Motor neuron (in vitro differentiated cells): ENCODE results near the gene NECAB2. TPM values are rescaled to one million over a fixed set of nuclear protein-coding genes. Genes with fewer than 3 reads are reported as not detected.
A peak's percentile ranks its signal among the peaks of the same experiment; 100 is the strongest.

ENCODE experiments used
- ATAC-seq, 8 experiments: fragments of 200-7000 bp; cut with Tn5 transposase; replicated peaks in 6 of 8; 2 replicates each; pipeline ENCODE4 v1.8.0; 2021; ENCODE audit warnings: mild to moderate bottlenecking in 8 of 8, moderate library complexity in 8 of 8
- H3K27ac ChIP-seq, 2 donors: fragments of 250-450 bp; sonication (Bioruptor Pico); 2 replicates each; pipeline ENCODE4 v1.9.0; 2021; ENCODE audit warnings: antibody characterized with exemption in 2 of 2, mild to moderate bottlenecking in 2 of 2, moderate library complexity in 1 of 2
- H3K4me1 ChIP-seq, 2 donors: fragments of 250-450 bp; sonication (Bioruptor Pico); replicated peaks in 1 of 2; 2 replicates each; pipeline ENCODE4 v1.6.1; 2021; ENCODE audit warnings: antibody characterized with exemption in 2 of 2, mild to moderate bottlenecking in 2 of 2, moderate library complexity in 1 of 2
- H3K4me3 ChIP-seq, 5 donors: fragments of 250-450 bp; sonication (Bioruptor Pico); 2 replicates each; pipeline ENCODE4 v1.9.0; 2021; ENCODE audit warnings: antibody characterized with exemption in 5 of 5, mild to moderate bottlenecking in 5 of 5, moderate library complexity in 4 of 5
- WGBS, 10 experiments: fragments of 450-650 bp; shearing (Covaris generic); methylation state at CpG; one replicate each; pipeline ENCODE4 v1.0.0; 2022; 5-methylcytosine and 5-hydroxymethylcytosine counted together
- in situ Hi-C, 9 experiments: fragments of 400-800 bp; cut with MboI; loops; one replicate each; pipeline ENCODE4 v1.15.0; 2021; ENCODE audit warnings: low sequenced_read_pairs in 9 of 9, low pct_unique_long_range_greater_than_20kb in 2 of 9; ENCODE audit not compliant: unreplicated experiment in 9 of 9
- total RNA-seq, 8 experiments: library from RNA; unstranded; fragments of 300-600 nt; gene quantifications; 2 replicates each; pipeline versions ENCODE4 v1.2.3 to v1.2.4, GENCODE V29; 2022

Gene NECAB2
- total RNA-seq, 8 experiments from 2014 or later = 0.63 to 23.4 (median 2.6) TPM

- Histone ChIP-seq H3K4me3 (no peak overlapping the region), H3K4me1 (peaks cover 3 to 8% of the 10 kb centered on the region in 2 donors), H3K27ac (no peak overlapping the region)
- 73 to 100% (median 100%) methylated on average over 1 to 2 of the region's 26 CpGs; no CpG with 5 or more reads in 6 of the 10 experiments for WGBS, 10 experiments
- no peak for ATAC-seq
- in situ Hi-C loops = loop anchor here in 8 of 9 experiments (10.0 to 25.0 kb wide), 2 partner anchors 97 to 100 kb away; no protein-coding TSS in a partner anchor
Observed at GRCh38 chr16:83964684-83965443, 3.2 kb upstream of the NECAB2 start.

DNA sequence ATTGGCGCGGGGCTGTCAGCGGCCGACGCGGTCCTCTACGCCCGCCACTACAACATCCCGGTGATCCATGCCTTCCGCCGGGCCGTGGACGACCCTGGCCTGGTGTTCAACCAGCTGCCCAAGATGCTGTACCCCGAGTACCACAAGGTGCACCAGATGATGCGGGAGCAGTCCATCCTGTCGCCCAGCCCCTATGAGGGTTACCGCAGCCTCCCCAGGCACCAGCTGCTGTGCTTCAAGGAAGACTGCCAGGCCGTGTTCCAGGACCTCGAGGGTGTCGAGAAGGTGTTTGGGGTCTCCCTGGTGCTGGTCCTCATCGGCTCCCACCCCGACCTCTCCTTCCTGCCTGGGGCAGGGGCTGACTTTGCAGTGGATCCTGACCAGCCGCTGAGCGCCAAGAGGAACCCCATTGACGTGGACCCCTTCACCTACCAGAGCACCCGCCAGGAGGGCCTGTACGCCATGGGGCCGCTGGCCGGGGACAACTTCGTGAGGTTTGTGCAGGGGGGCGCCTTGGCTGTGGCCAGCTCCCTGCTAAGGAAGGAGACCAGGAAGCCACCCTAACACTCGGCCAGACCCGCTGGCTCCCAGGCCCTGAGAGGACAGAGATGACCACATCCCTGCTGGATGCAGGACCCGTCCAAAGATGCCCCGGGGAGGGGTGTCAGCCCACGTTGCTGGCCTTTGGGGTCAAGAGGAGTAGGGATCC is 2.4 kb upstream of the NECAB2 start:
- Histone ChIP-seq H3K4me1 (peaks cover 3 to 13% of the 10 kb centered on the region in 2 donors), H3K27ac (no peak overlapping the region), H3K4me3 (no peak overlapping the region)
- ATAC-seq = no peak
- 95 to 100% (median 100%) methylated on average over 2 to 7 of the region's 36 CpGs; no CpG with 5 or more reads in 7 of the 10 experiments for WGBS, 10 experiments
- in situ Hi-C loops = loop anchor here in 8 of 9 experiments (10.0 to 25.0 kb wide), 2 partner anchors 97 to 99 kb away; no protein-coding TSS in a partner anchor

GRCh38 chr16:83966153-83966696 is 1.8 kb upstream of the NECAB2 start:
- H3K27ac ChIP-seq = no peak overlapping the region
- in situ Hi-C loops = loop anchor here in 8 of 9 experiments (10.0 to 25.0 kb wide), 2 partner anchors 96 to 99 kb away; no protein-coding TSS in a partner anchor
- 95% methylated on average over 4 of the region's 13 CpGs; no CpG with 5 or more reads in 9 of the 10 experiments for WGBS, 10 experiments

GRCh38 chr16:83967091-83967490 is 953 bp upstream of the NECAB2 start:
- Histone ChIP-seq H3K27ac (no peak overlapping the region), H3K4me3 (no peak overlapping the region), H3K4me1 (peaks cover 3 to 20% of the 10 kb centered on the region in 2 donors)
- WGBS, 10 experiments = 0 to 100% (median 89%) methylated on average over 1 to 2 of the region's 2 CpGs; no CpG with 5 or more reads in 4 of the 10 experiments
- in situ Hi-C loops = loop anchor here in 8 of 9 experiments (10.0 to 25.0 kb wide), 2 partner anchors 95 to 98 kb away; no protein-coding TSS in a partner anchor
- no peak for ATAC-seq

More at GRCh38 chr16:83966153-83966696, 1.8 kb upstream of the NECAB2 start:
- ATAC-seq = no peak
- peaks cover 3 to 13% of the 10 kb centered on the region in 2 donors for H3K4me1 ChIP-seq
- H3K4me3 ChIP-seq = no peak overlapping the region

DNA sequence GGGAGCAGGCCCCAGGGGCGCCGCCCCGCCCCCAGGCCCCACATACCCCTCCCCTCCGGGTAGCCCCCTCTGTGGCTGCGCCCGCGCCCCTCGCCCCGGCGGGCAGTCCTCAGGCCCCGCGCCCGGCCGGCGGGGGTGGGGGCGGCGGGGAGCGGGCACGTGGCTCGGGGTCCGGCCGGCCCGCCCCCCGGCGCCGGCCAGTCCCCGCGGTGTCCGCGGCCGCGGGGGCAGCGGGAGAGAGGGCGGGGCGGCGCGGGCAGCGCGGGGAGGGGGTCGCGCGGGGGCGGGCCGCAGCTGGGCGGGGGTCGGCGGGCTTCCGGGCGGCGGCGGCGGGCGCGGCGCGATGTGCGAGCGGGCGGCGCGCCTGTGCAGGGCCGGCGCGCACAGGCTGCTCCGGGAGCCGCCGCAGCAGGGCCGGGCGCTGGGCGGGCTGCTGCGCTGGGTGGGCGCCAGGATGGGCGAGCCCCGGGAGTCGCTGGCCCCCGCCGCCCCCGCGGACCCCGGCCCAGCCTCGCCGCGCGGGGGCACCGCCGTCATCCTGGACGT is 335 bp downstream of the NECAB2 start:
- no CpG with 5 or more reads among the region's 87 CpGs for WGBS, 10 experiments
- in situ Hi-C loops = loop anchor here in 8 of 9 experiments (10.0 to 25.0 kb wide), 2 partner anchors 94 to 96 kb away; no protein-coding TSS in a partner anchor
- peak; percentile 64 to 81 (median 78) for ATAC-seq
- Histone ChIP-seq H3K4me3 (peak overlapping the region; percentile 38 to 57 (median 43)), H3K27ac (no peak overlapping the region), H3K4me1 (peaks cover 3 to 22% of the 10 kb centered on the region in 2 donors)

GRCh38 chr16:83968891-83969649 is 1.0 kb downstream of the NECAB2 start:
- peak in 3 of 8 experiments; percentile 1 to 2 (median 1) for ATAC-seq
- Histone ChIP-seq H3K4me1 (peaks cover 3 to 22% of the 10 kb centered on the region in 2 donors), H3K27ac (no peak overlapping the region), H3K4me3 (peak overlapping the region; percentile 38 to 57 (median 43))
- in situ Hi-C loops = loop anchor here in 8 of 9 experiments (10.0 to 25.0 kb wide), 2 partner anchors 93 to 96 kb away; no protein-coding TSS in a partner anchor
- WGBS, 10 experiments = no CpG with 5 or more reads among the region's 45 CpGs

DNA sequence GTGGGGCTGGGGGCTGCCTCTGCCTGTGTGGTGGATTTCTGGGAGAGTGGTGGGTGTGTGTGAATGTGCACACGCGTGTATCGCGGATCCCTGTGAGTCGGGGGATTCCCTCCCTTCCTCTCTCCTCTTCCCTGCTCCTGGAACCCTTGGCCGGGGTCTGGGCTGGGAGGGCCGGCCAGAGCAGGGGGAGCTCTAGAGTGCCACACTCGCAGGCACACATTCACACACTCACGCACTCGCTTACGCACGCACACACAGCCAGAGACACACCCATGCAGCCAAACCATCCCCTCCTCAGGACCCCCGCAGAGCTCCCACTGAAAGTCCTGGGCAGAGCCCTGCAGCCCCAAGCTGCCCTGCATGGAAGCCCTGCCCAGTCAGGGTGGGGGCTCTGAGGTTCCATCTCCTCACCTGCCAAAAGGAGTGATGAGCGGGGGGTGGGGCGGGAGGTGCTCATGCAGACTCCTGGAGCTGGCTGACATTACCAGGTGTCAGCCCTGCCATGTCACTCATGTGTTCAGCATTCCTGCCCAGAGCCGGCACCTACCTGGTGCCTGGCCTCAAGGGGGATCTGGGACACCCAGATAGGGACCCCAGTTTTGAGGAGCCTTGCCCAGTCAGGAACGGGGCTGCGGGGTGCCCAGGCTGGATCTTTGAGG is 1.9 kb downstream of the NECAB2 start:
- peaks cover 6 to 22% of the 10 kb centered on the region in 2 donors for H3K4me1 ChIP-seq
- in situ Hi-C loops = loop anchor here in 8 of 9 experiments (10.0 to 25.0 kb wide), 2 partner anchors 92 to 95 kb away; no protein-coding TSS in a partner anchor
- peak overlapping the region in 3 of 5 donors; percentile 38 to 57 (median 44) for H3K4me3 ChIP-seq
- no CpG with 5 or more reads among the region's 18 CpGs for WGBS, 10 experiments
- no peak overlapping the region for H3K27ac ChIP-seq
- ATAC-seq = peak in 2 of 8 experiments; percentile 2 to 8

DNA sequence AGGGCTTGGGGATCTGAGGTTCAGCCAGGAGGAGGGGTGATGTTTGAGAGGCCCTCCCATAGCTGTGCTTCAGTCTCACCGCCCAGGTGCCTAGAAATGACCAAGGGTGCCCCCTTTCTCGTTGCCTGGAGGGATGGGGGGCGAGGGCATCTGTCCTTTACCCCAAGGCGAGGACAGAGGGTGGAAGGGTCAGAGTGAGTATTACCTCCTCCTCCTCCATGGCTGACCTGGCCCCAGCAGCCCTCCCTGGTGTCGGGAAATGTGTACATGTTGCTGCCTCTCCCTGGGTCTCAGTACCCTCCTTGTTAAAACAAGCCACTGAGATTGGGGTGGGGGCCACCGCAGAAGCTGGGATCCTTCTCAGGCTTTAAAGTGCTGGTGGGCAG is 2.4 kb downstream of the NECAB2 start:
- Histone ChIP-seq H3K27ac (no peak overlapping the region), H3K4me1 (peaks cover 6 to 22% of the 10 kb centered on the region in 2 donors), H3K4me3 (no peak overlapping the region)
- in situ Hi-C loops = loop anchor here in 3 of 9 experiments (25.0 kb wide), 1 partner anchor 92 kb away; no protein-coding TSS in a partner anchor
- no peak for ATAC-seq
- 40 to 100% (median 40%) methylated on average over 1 of the region's 6 CpGs; no CpG with 5 or more reads in 7 of the 10 experiments for WGBS, 10 experiments

DNA sequence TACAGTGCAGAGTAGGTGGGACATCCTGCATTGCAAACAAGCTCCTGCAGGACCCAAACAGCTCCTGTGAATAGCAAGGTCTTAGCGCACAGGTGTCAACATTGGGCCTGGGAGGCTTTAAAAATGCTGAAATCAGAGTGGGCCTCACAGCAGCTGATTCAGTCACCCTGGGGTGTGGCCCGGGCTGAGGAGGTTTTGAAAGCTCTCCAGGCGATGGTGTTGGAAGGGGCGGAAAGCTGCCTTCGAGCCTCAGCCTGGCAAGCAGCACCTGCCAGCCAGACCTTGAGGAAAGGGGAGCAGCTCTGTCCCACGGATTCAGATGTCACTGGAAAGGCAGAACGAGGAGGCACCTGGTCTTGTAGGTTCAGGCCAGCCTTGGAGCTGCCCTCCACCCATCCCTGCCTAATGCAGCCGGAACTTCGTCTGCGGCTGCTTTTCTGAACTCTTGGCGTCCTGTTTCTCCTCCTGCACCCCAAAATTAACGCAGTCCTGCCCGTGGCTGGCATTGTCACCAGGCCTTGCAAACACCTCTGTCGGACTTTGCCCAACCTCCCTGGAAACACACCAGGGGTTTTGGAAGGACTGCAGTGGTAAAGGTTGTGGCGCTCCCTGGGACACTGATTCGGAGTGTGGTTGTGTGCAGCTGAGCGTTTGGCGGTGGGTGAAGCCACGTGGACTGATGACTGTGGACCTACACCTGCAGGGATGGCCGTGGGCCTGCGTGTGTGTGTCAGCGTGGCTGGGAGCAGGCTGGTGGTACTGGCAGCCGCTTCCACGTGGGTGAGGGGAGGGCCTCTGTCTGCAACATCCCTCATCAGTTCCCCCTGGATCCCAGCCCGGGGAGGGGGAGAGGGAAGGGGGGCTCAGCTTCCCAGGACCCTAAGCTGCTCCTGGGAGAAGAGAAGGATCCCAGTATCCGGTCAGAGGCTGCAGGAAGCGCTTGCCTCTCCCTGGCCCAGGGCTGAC is 3.4 kb downstream of the NECAB2 start:
- WGBS, 10 experiments = 35 to 95% (median 71%) methylated on average over 1 to 10 of the region's 27 CpGs; no CpG with 5 or more reads in 4 of the 10 experiments
- in situ Hi-C loops = loop anchor here in 3 of 9 experiments (25.0 kb wide), 1 partner anchor 91 kb away; no protein-coding TSS in a partner anchor
- ATAC-seq = peak in 4 of 8 experiments; percentile 12 to 25 (median 20)

GRCh38 chr16:83972256-83973008 is 4.4 kb downstream of the NECAB2 start:
- H3K27ac ChIP-seq = no peak overlapping the region
- H3K4me1 ChIP-seq = peaks cover 6 to 22% of the 10 kb centered on the region in 2 donors
- no peak for ATAC-seq
- WGBS, 10 experiments = 60 to 100% (median 87%) methylated on average over 1 to 12 of the region's 19 CpGs; no CpG with 5 or more reads in 3 of the 10 experiments
- in situ Hi-C loops = loop anchor here in 3 of 9 experiments (25.0 kb wide), 1 partner anchor 90 kb away; no protein-coding TSS in a partner anchor
- H3K4me3 ChIP-seq = no peak overlapping the region

More for the DNA sequence above, 3.4 kb downstream of the NECAB2 start:
- Histone ChIP-seq H3K27ac (no peak overlapping the region), H3K4me1 (peaks cover 6 to 22% of the 10 kb centered on the region in 2 donors), H3K4me3 (no peak overlapping the region)
